LNCAP (cell line): ENCODE results near the gene ZKSCAN7.
A peak's percentile ranks its signal among the peaks of the same experiment; 100 is the strongest.

Experiments
- TF ChIP-seq, protein P1 (sequence below): fragments of 450-650 bp; IDR thresholded peaks from 2 replicates; pipeline ENCODE4 v1.5.1; 2017; ENCODE audit warnings: mild to moderate bottlenecking

The ZKSCAN7 gene

DNA sequence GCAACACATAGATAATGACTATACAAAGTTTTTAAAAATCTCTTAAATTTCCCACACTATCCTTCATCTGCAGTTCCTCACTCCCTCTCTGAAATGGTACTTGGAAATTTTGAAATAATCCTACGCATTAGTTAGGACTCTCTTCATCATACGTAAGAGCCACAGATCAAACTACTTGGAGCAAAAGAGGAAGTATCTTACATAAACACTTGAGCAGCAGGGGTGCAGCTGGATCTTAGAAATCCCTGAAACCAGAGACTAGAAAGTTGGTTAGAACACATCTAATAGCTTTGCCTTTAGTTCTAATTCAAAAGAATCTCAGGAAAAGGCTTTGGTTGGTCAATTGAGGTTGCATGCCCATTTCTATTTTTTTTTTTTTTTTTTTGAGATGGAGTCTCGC lies 38.8 kb upstream of the ZKSCAN7 start:
- TF ChIP-seq, protein P1, sequence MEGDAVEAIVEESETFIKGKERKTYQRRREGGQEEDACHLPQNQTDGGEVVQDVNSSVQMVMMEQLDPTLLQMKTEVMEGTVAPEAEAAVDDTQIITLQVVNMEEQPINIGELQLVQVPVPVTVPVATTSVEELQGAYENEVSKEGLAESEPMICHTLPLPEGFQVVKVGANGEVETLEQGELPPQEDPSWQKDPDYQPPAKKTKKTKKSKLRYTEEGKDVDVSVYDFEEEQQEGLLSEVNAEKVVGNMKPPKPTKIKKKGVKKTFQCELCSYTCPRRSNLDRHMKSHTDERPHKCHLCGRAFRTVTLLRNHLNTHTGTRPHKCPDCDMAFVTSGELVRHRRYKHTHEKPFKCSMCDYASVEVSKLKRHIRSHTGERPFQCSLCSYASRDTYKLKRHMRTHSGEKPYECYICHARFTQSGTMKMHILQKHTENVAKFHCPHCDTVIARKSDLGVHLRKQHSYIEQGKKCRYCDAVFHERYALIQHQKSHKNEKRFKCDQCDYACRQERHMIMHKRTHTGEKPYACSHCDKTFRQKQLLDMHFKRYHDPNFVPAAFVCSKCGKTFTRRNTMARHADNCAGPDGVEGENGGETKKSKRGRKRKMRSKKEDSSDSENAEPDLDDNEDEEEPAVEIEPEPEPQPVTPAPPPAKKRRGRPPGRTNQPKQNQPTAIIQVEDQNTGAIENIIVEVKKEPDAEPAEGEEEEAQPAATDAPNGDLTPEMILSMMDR, result no peak

DNA sequence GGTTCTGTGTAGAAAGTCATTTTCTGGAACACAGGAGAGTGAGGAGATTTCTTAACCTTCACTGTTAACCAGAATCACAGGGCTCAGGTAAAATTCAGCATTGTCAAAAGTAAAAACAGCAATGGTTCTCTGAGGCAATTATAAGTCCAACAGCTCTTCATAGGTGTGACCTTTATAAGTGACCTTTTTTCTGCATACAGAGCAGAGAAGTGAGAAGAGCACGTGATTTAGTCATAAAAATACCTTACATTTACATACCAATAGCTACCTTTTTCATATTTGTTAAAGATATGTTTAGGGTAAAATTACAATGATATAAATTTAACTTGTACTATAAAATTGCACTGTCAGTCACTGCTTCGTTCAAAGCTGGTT lies 36.2 kb upstream of the ZKSCAN7 start:
- TF ChIP-seq, protein P1, result no peak

DNA sequence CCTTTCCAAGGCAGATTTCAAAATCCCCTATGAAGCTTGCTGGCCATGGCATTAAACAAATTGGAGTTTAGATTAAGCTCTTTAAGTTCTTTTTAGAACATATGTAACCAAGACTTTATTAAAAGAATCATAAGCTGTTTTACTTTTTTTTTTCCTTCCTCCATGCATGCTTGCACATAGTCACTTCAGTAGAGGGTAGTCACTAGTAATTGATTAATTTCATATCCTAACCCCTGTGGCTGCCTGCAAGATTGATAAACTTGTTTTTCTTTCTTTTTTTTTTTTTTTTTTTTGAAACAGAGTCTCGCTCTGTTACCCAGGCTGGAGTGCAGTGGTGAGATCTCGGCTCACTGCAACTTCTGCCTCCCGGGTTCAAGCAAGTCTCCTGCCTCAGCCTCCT lies 33.3 kb upstream of the ZKSCAN7 start:
- TF ChIP-seq, protein P1, result no peak

DNA sequence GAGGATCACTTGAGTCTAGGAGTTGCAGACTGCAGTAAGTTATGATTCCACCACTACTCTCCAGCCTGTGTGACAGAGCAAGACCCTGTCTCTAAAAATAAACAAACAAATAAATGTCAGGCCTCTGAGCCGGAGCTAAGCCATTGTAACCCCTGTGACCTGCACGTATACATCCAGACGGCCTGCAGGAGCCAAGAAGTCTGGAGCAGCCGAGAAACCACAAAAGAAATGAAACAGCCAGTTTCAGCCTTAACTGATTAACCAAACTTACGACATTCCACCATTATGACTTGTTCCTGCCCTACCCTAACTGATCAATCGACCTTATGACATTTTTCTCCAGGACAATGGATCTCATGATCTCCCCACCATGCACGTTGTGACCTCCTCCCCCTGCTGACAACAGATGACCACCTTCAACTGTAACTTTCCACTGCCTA lies 32.5 kb upstream of the ZKSCAN7 start:
- TF ChIP-seq, protein P1, result no peak

DNA sequence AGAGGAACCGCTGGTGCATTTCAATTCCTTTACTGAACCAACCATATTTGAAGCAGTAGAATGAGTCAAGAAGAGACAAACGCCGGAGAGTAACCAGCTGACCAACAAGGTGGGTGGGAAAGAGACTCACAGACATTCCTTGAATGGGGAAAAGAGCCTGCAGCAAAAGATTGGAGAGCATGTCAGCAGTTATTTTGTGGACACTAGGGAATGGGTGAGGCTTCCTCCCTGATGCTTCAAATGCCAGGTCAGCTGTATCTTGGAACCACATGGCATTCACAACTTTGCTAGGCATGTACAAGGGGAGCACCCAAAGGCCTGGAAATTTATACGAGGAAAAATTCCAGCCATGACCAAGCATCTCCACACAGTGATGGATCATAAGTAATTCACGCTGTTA lies 29.9 kb upstream of the ZKSCAN7 start:
- TF ChIP-seq, protein P1, result no peak

DNA sequence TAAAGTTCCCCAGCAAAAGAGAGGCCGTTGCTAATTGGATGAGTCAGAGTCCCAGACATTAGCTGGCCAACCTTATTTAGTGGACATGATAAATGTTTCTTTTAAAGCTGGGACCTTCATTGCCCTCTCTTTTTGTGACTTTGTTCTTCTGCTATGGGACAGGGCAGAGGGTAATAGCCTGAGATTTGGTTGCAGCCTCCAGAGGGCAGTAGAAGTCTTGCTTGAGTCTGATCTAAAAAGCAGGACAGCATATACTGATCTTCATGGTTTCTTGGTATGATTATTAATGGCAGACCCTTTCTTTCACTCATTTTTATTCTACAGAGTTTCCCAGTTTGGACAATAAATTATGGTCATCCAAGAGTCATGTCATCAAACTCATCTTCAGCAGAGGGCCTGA lies 25.1 kb upstream of the ZKSCAN7 start:
- TF ChIP-seq, protein P1, result peak; percentile 42; the same call in 1 of the 2 replicates

DNA sequence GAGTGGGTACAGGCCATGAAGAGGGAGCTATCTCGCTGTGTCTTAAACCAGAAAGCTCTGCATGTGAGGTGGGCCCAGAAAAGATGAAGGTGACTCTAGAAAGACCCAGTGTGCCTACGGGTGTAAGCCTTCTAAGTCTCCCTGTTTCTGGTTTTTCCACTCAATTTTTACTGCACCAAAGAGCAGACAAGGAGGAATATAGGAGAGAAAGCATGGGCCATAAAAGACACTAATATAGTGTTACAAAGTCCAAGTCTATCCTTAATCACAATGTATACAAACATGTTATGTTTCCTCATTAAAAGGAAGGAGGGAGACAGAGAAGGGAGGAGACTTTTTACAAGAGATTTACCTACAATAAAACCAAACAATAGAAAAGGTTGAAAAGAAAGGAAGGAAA lies 24.1 kb upstream of the ZKSCAN7 start:
- TF ChIP-seq, protein P1, result no peak

DNA sequence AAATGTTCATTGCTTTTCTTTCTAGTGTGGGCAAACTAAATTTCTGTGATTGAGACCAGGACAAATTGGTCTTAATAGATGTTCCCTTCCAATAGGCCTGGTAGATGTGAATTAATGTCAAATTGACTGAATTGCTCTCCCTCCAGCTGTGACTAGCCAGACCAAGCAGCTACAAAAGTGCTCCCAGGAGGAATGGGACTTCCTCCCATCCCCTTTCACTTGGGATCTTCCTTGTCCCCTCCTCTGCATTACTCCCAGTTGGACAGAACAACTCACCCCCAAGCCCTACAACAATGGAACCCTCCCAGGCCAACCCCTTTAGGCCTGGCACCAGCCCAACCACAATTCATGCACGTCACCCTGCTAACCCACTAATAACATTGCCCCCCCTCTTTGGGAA lies 19.6 kb upstream of the ZKSCAN7 start:
- TF ChIP-seq, protein P1, result no peak
